ENCODE measurements around the gene OTX2.

Gene OTX2

DNA sequence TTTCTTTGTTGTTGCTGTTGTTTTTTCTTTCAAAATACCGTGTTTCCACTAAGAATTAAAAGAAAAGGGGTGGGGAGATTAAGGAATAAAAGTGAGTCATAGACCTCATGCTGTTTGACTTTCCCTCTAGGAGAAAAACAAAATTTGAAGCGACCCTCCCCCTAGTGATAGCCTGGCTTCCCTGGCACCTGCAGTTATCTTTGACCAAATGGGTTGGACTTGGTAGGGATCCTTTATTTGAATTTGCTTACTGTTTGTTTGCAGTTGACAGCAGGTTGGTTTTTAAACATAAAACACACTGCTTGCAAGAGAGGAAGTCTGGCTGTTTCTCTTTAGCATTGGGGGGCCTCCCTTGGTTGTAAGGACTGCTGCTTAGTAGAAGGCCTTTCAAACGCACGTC, 14.0 kb downstream of the OTX2 start:
- DNase-seq (ENCODE audit: low read depth) = no peak

DNA sequence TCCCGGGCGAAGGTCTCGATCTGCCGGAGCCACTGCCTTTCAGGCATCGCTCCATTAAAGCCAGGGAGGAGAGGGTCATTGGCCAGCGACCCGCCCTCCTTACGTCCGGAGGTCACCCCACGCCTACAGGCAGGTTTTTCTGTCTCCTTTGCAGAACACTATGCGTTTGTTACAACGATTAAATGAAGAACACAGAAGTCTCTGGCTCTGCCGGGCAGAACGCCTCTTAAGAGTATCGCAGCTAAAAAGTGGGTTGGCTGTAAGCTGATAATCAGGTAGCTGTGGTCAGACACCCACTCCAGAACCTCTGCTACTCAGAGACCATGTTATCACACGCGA, 15.0 kb downstream of the OTX2 start:
- DNase-seq (ENCODE audit: low read depth) = no peak

DNA sequence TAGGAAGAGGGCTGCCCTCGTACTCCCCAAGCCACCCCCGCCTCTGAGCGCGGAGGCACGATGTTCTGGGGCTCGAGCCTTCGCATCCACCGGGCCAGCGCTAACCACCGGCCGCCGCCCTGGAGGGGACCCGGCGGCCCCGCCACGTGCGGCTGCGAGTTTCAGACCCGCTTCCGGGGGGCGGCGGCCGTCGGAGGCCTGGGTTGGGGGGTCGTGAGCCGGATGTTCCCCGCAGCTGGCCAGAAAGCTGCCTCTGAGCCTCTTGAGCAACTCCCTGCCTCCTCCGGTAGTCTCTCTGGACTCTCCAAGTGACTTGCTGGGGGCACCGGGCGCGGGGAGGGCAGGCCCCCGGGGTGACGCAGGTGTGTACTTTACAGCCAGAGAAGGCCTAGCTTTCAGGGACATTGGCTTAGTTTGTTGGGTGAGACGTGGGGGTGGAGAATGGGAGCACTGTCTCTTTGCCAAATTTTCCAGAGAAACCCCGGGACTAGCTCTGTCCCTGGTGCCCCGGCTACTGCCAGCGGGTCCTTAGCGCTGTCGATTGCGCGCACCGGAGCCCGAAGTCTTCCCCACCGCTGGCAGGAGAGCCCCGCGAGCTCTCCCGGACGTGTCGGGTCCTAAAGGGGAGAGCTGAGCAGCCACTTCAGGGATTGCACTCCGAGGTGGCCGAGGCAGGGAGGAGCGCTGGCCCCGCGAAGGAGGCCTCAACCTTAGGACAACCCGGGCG, 15.6 kb downstream of the OTX2 start:
- no peak for DNase-seq (ENCODE audit: low read depth)

DNA sequence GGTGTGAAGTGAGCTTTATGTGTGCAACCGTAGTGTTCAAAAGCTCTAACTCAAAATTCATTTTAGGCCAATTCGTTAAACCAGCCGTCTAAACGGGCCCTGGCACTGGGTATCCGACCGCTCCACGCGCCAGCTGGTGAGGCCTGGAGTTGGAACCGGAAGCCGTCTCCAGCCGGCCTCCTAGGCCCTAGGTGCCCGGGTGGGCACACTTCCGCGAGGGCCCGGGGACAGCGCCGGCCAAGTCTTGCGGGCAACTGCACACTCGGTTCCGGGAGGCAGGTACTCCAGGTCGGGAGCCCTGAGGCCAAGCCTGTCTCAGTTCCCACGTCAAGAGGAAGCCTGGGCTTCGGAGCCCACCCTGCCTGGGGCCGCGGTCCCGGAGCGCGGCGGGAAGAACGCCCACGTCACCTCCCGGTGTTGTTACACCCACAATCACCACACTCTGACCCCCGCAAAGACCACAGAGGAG, 16.2 kb downstream of the OTX2 start:
- no peak for DNase-seq (ENCODE audit: low read depth)

DNA sequence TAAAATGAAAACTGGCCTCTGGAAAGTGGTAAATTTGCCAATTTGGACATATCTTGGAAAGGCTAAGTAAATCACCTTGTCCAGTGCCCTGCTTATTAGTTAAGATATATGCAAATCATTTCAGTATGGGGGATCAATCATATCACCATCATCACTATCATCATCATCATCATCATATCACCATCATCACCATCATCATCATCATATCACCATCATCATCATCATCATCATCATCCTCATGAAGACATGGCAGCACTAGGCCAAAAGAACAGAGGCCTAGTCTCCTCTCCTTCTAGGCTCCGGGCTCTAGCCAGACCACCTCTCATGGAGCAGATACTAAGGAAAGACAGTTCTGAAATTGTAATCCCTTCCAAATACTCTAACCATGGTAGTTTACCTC, 20.3 kb downstream of the OTX2 start:
- no peak for DNase-seq (ENCODE audit: low read depth)

DNA sequence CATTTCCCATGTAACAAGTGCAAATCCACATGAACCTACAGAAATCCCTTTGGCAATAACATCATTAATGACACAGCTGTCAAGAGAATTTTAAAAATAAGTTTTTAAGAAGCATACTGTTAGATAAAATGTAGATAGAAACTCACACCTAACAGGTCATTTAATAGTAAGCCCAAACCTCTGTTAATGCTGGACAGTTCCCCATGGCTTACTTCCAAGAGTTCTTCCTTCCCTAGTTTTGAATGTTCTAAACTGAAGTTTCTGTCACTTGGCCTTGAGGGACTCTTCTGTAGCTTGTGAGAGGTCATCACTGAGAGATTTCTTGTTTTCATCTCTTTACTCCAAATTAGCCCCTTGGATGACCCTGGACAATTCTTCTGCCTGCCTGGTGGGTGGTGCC, 22.7 kb downstream of the OTX2 start:
- no peak for DNase-seq (ENCODE audit: low read depth)

DNA sequence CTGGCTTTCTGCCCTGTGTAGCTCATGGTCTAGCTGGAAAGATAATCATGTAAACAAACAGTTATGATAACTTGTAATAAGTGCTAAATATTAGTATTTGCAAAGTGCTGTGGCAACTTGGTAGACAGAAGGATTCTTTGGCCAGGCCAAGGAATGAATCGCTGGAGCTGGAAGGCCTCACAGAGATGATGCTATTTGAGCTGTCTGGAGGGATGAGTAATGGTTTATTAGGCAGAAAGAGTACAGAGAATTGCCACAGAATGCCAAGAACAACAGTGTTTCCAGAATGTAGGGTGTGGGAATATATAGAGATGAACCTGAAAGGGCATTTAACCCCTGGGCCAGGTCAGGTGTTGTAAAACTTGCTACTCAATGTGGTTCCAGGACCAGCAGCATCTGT, 27.6 kb downstream of the OTX2 start:
- DNase-seq (ENCODE audit: low read depth) = no peak

DNA sequence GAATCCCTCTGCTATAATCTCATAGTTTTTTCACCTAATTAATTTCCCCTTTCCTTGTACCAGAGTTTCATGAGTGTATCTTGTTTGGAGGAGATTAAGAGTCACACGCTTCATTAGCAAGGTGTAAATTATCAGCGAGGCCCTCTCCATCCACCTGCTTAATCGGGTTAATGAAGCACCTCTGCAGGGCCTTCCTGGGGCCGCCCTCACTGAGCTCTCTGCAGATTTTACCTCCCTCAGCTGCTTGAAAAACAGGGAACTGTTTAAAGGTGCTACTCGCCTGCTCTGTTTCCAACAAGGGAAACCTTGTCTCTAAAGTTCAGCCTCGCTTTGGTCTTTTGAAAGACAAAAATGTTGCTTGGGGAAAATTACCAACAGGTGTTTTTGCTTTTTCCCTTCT, 35.8 kb downstream of the OTX2 start:
- no peak for DNase-seq (ENCODE audit: low read depth)

DNA sequence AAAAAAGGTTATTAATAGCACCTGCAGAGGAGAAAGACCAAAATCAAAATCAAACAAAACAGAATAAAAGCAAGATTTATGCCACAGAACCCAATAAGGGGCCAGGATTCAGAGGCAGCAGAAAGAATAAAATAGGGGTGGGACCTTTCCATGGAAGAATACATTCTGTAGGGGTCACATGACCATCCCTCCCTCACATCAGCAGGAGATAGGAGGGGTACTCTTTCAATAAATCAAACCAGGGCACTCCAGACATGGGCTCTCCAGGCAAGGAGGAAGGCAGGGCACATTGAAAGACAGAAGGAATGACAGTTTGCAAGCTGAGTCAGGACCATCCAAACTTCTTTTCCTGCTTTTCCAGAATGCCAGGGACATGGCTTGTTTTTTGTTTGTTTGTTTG, 39.8 kb downstream of the OTX2 start:
- DNase-seq (ENCODE audit: low read depth) = no peak

DNA sequence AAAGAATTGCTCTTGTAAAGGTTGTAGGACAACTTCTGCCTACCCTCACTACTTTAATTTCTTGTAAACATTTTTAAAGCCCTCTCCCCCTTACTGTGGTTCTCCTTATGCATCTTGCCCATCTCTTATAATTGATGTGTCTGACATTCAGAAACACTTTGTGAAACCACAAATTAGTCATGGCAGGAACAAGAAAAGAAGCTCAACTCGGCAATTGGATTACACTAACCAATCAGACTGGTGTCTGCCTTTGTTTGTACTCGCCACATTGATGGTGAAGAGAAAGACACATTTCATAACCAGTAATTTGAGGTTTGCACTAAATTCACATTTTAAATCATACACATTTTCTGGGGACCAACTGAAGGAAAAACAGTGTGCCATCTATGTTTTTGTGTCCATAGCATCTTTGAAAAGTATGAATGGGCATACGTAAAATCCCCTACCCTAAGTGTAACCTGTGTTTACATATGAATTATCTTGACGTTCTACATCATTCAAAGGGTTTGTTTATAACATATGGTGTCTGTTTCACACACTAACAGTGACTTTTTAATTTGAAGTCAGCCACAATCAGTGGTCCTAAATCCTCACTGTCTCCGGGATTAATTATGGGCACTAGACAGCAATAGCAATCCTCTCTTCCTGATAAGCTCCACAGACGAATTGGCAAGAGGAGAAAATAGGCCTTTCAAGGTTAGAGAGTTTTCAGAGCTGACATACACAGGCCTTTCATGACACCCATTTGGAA, 49.9 kb downstream of the OTX2 start:
- DNase-seq (ENCODE audit: low read depth) = no peak

DNA sequence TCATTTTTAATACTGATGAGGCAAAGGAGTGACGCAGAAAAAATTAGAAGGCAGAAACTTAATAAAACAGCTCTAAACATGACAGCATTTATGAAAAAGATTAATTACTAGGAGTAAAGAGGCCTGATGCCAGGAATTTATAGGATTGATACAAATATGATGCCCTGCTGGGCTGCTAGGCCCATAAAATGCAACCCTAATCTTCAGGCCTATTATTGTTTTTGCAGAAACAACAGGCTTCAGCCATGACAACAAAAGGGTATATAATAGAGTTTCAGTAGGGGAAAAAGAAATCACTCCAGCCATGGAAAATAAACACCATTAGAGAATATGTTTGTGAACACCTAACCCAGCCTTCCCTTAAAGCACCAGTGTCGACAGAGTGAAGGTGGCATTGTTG, 50.6 kb downstream of the OTX2 start:
- no peak for DNase-seq (ENCODE audit: low read depth)

DNA sequence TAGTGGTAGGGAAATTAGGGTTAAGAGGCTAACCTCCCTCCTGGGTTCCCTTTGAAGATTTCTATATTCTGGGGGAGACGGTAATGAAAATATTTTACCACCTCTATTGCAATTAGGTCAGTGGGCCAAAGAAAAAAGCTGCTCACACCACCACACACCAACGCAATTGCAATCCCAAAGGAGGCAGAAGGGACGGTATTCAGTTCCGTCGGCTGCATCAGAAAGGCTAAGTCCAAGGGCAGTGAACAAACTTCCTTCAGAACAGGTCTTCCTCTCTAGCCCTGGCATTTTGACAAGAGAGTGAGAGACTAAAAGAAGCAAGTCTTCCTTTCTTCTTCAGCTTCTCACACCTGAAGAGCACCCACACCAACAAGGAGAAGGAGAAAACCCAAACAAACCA, 51.2 kb downstream of the OTX2 start:
- DNase-seq (ENCODE audit: low read depth) = no peak

DNA sequence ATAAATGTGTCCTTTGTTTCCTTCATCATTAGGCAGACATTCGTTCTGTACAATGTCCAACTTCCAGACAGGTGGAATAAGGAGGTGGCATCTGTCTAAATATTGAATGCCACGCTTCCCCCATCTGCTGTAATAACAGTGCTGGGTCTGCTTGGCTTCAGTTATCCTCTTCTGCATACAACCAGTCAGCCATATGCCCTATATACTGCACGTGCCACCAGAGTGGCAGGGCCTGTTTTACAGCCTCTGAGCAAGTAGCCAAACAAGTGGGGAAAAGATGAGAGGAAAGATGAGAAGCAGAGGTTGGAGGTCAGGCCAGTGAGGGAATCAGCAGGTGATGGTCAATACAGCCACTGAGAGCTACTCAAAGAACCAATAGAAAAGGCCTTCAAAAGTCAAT, 55.4 kb downstream of the OTX2 start:
- DNase-seq (ENCODE audit: low read depth) = no peak

DNA sequence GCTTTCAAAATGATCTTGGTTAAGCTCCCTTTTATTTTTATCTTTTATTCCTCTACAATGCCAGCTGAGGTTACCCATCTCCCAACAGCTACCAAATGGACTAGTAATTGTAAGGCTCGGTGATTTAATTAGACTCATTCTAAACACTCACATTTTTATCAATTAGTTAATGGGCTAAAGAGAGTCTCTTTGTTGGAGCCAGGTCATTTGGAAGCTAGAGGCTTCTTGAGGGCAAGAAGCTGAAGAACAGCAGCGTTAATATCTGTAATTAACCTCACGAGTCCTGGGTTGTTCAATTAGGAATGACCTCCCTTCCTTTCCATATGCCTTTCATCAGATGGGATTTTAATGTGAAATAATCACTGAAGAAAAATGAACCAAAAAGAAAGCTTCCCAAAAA, 56.9 kb downstream of the OTX2 start:
- no peak for DNase-seq (ENCODE audit: low read depth)

DNA sequence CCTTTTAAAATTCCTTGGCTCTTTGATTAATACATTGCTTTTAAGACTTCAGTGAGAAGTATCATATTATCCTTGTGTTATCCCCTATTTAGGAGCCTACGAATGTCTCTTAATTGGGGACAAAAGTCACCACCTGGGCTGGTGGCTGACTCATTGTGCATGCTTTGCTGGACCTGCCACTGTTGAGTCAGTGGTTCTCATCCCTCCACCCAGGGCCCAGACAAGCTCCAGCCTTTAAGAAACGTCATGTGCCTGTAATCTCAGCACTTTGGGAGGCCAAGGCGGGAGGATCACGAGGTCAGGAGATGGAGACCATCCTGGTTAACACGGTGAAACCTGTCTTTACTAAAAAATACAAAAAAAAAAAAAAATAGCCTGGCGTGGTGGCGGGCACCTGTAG, 57.9 kb downstream of the OTX2 start:
- DNase-seq (ENCODE audit: low read depth) = no peak

DNA sequence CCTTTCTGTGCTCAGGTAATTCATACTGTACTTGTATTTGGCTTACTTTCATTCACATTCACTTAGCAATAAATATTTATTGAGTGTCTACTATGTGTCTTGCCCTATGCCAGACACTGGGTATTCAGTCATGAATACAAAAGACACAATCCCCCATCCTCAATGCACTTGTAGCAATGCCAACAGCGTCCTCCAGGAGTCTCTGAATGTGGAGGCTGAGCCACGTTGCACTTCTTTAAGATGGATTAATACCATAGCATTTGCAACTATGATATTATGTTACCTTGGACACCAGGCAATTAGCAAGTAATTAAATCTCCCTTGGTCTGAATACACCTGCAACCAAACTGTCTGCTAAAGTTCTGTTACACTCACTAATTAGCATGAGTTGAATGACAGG, 58.8 kb downstream of the OTX2 start:
- DNase-seq (ENCODE audit: low read depth) = no peak
